Heart left ventricle (tissue), 13 donors: ENCODE results near the gene GCC1.

ENCODE experiments used
- POLR2A ChIP-seq, 2 donors: fragments of 450-650 bp; IDR thresholded peaks; one replicate each; pipeline ENCODE4 v1.6.1; 2017; ENCODE audit warnings: antibody characterized with exemption in 2 of 2, mild to moderate bottlenecking in 2 of 2, moderate library complexity in 2 of 2
- TF ChIP-seq, protein P1 (sequence below), 12 donors: fragments of 200-600 bp; sonication (generic) in 4 of 12; IDR thresholded peaks; one replicate each; pipeline versions ENCODE4 v1.5.0 to v1.8.0; 2018 to 2022; ENCODE audit warnings: antibody characterized with exemption in 12 of 12, mild to moderate bottlenecking in 5 of 12
- donor health status: ischemic (EF 13 %, LVEDD 7.1; RV severe dilation, severe dysfunction).
- donor health status: DM: no; HTN: yes; CAD: no.
- donor health status: DM: no; HTN: no; CAD: no.
- donor health status: ischemic (EF 25% LVEDD 6.9; RV normal size, moderate dysfunction).
- donor health status: ischemic (EF 25% LVEDD 5.7; RV mildly dilated, moderate dysfunction).
- donor health status: ischemic (EF 35%, LVEDD 5.7; RV mildly dilated, moderate dysfunction).
- donor health status: nonischemic (EF 11% LVEDD 7.7; RV severe dilation, severe dysfunction).
- donor health status: DM: yes; HTN: yes; CAD: no.
- donor health status: PGD.
- donor health status: ischemic (EF 29% LVEDD 5.4; RV normal size, mild dysfunction).
- donor health status: nonischemic (EF 23%, LVEDD 6.1; RV moderate dilation, normal function).

DNA sequence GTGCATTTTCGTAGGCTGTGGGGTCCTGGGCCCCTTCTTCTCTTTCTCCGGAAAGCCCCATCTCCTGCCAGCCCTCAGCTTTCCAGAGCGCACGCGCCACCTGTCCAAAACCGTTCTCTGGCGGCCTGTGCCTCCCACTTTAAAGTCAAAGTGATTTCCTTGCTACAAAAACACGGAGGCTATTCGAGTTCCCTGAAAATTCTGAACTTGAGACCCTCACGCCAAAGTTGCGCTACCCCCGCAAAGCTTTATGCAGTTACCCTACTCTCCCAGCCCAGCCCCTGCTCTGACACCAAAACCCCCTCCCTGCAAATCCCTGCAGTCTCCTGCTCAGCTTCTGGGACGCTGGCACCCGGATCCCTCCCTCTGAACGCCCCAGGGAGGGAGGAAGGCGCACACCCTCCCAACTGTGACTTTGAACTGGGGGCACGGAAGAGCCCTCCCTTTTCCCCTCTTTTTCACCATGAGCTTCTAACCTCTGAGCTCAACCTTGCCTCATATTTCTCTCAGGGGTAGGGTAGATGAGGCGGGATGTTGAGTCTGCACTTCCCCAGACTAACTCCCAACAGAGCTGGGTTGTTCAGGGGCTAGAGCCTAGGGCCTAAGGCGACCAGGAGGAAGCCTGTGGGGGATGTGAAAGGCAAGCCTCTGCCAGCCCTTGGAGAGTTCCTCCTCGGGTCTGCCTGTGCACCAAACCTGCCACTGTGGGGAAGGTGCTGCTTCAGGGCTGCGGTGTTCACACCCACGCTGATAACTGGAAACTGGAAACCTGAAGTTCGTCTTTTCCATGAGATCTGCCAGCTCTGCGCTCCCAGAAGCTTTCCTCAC lies 35.2 kb upstream of the GCC1 start:
- TF ChIP-seq, protein P1, sequence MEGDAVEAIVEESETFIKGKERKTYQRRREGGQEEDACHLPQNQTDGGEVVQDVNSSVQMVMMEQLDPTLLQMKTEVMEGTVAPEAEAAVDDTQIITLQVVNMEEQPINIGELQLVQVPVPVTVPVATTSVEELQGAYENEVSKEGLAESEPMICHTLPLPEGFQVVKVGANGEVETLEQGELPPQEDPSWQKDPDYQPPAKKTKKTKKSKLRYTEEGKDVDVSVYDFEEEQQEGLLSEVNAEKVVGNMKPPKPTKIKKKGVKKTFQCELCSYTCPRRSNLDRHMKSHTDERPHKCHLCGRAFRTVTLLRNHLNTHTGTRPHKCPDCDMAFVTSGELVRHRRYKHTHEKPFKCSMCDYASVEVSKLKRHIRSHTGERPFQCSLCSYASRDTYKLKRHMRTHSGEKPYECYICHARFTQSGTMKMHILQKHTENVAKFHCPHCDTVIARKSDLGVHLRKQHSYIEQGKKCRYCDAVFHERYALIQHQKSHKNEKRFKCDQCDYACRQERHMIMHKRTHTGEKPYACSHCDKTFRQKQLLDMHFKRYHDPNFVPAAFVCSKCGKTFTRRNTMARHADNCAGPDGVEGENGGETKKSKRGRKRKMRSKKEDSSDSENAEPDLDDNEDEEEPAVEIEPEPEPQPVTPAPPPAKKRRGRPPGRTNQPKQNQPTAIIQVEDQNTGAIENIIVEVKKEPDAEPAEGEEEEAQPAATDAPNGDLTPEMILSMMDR (IDR thresholded peaks at IDR 0.05), result no peak
- no peak for TF ChIP-seq POLR2A (IDR thresholded peaks at IDR 0.05)
